PC-9 (cell line): Measurements from ENCODE around the gene ERGIC1. TPM values are rescaled to one million over a fixed set of nuclear protein-coding genes. Genes with fewer than 3 reads are reported as not detected.
"Not testable (repeated sequence)": the region's sequence is repeated elsewhere in the genome, so short reads cannot be mapped to it uniquely, and the experiment has no call there.

Source experiments
- BruUV-seq: library from RNA; stranded (reverse); fragments of 400-500 nt; replicated peaks from 2 replicates; lab custom pipeline; 2021; lab: Mats Ljungman, UMichigan
- CTCF ChIA-PET: fragments of 300-600 bp; sonication (Branson Sonifier 250); formaldehyde crosslinking; loops from one replicate; lab custom pipeline; 2022; ENCODE audit warnings: antibody characterized with exemption; lab: Charles Lee
- POLR2A ChIA-PET: fragments of 300-600 bp; sonication (Branson Sonifier 250); formaldehyde crosslinking; loops from one replicate; lab custom pipeline; 2022; ENCODE audit warnings: antibody characterized with exemption; ENCODE audit not compliant: unreplicated experiment; lab: Charles Lee
- DNase-seq, 2 experiments: peaks; one replicate each; pipeline versions ENCODE4 v3.0.0 to v3.0.0-alpha.2; 2015 to 2022; ENCODE audit warnings: mixed read lengths in 1 of 2
- H2AFZ ChIP-seq: fragments of 200-600 bp; sonication (generic); 2 replicates; pipeline ENCODE4 v1.8.1; 2017; ENCODE audit warnings: antibody characterized with exemption
- H3F3A ChIP-seq: fragments of 200-600 bp; sonication (generic); 2 replicates; pipeline ENCODE4 v1.8.1; 2017; ENCODE audit warnings: antibody characterized with exemption, mild to moderate bottlenecking, low read depth; ENCODE audit not compliant: insufficient read depth
- H3K27ac ChIP-seq: fragments of 200-600 bp; sonication (generic); 2 replicates; pipeline ENCODE4 v1.6.1; 2016; ENCODE audit warnings: mixed run types
- H3K27me3 ChIP-seq: fragments of 200-600 bp; sonication (generic); 2 replicates; pipeline ENCODE4 v1.6.1; 2016; ENCODE audit warnings: low read depth, mixed run types; ENCODE audit not compliant: insufficient read depth
- H3K36me3 ChIP-seq: fragments of 200-600 bp; sonication (generic); 2 replicates; pipeline ENCODE4 v1.6.1; 2016; ENCODE audit warnings: low read depth, mixed run types
- H3K4me1 ChIP-seq: fragments of 200-600 bp; sonication (generic); replicated peaks from 2 replicates; pipeline ENCODE4 v1.6.1; 2016; ENCODE audit warnings: mixed run types; ENCODE audit not compliant: insufficient read depth
- H3K4me2 ChIP-seq: fragments of 200-600 bp; sonication (generic); 2 replicates; pipeline ENCODE4 v1.6.1; 2017; ENCODE audit warnings: mixed run types
- H3K4me3 ChIP-seq: fragments of 200-600 bp; sonication (generic); 2 replicates; pipeline ENCODE4 v1.6.1; 2016; ENCODE audit warnings: mixed run types
- H3K79me2 ChIP-seq: fragments of 200-600 bp; sonication (generic); 2 replicates; pipeline ENCODE4 v1.6.1; 2017; ENCODE audit warnings: low read depth, mixed run types
- H3K9me2 ChIP-seq: fragments of 200-600 bp; sonication (generic); 2 replicates; pipeline ENCODE4 v1.8.1; 2017; ENCODE audit warnings: mild to moderate bottlenecking; ENCODE audit not compliant: insufficient read depth
- H3K9me3 ChIP-seq: fragments of 200-600 bp; sonication (generic); 2 replicates; pipeline ENCODE4 v1.8.1; 2016; ENCODE audit warnings: low read depth; ENCODE audit not compliant: insufficient read depth
- H4K20me1 ChIP-seq: fragments of 200-600 bp; sonication (generic); 2 replicates; pipeline ENCODE4 v1.8.1; 2017; ENCODE audit not compliant: insufficient read depth
- CTCF ChIP-seq: fragments of 200-600 bp; sonication (generic); conservative IDR thresholded peaks from 2 replicates; pipeline ENCODE4 v1.6.1; 2017; ENCODE audit warnings: mixed run types, antibody characterized with exemption, mild to moderate bottlenecking, moderate library complexity
- EZH2 ChIP-seq: fragments of 200-600 bp; sonication (generic); IDR thresholded peaks from 2 replicates; pipeline ENCODE4 v1.8.0; 2017; ENCODE audit warnings: antibody characterized with exemption, low read depth
- intact Hi-C: fragments of 100-400 bp; cut with micrococcal nuclease; formaldehyde crosslinking; loops from one replicate; pipeline ENCODE4 v1.10.0; 2022; ENCODE audit not compliant: unreplicated experiment
- total RNA-seq: library from RNA; stranded (reverse); gene quantifications from 2 replicates; pipeline ENCODE4 v1.2.3, GENCODE V29; 2021

Gene ERGIC1
- total RNA-seq, 1 experiment from 2014 or later: 159 TPM

GRCh38 chr5:172846249-172846648 lies 12.2 kb downstream of the ERGIC1 start:
- BruUV-seq: no TSS peak
- intact Hi-C loops: no loop called here
- CTCF ChIA-PET: no interaction called here
- H3K9me2 ChIP-seq: no peaks in the 10 kb centered on the region
- H3K27ac ChIP-seq: no peak overlapping the region
- H4K20me1 ChIP-seq: 0 out of 2 replicates have a peak, but pooled peaks cover 3% of the 10 kb centered on the region
- H3K36me3 ChIP-seq: 0 out of 2 replicates have a peak, but pooled peaks cover 5% of the 10 kb centered on the region
- no peaks in the 10 kb centered on the region for H3K4me1 ChIP-seq
- no peak overlapping the region for H3K4me2 ChIP-seq
- H3K79me2 ChIP-seq: peaks cover 57% of the 10 kb centered on the region
- H3F3A ChIP-seq: 0 out of 2 replicates have a peak, but pooled peaks cover 9% of the 10 kb centered on the region
- H3K4me3 ChIP-seq: no peak overlapping the region
- no peak overlapping the region for H2AFZ ChIP-seq
- H3K27me3 ChIP-seq: no peaks in the 10 kb centered on the region
- no peaks in the 10 kb centered on the region for H3K9me3 ChIP-seq
- POLR2A ChIA-PET: no interaction called here
- DNase-seq: no peak
- no peak for TF ChIP-seq EZH2

GRCh38 chr5:172846677-172847076 lies 12.6 kb downstream of the ERGIC1 start:
- Histone ChIP-seq H3K27me3 (no peaks in the 10 kb centered on the region), H3K79me2 (peaks cover 61% of the 10 kb centered on the region), H4K20me1 (0 out of 2 replicates have a peak, but pooled peaks cover 3% of the 10 kb centered on the region), H3F3A (0 out of 2 replicates have a peak, but pooled peaks cover 9% of the 10 kb centered on the region), H3K9me2 (no peaks in the 10 kb centered on the region), H3K36me3 (0 out of 2 replicates have a peak, but pooled peaks cover 5% of the 10 kb centered on the region), H2AFZ (no peak overlapping the region), H3K4me2 (no peak overlapping the region), H3K9me3 (no peaks in the 10 kb centered on the region), H3K4me1 (no peaks in the 10 kb centered on the region), H3K4me3 (no peak overlapping the region), H3K27ac (no peak overlapping the region)
- POLR2A ChIA-PET: no interaction called here
- CTCF ChIA-PET: no interaction called here
- intact Hi-C loops: no loop called here
- no TSS peak for BruUV-seq
- DNase-seq: no peak
- TF ChIP-seq CTCF: no peak
- TF ChIP-seq EZH2: no peak

- DNase-seq, BruUV-seq, H3K9me2 ChIP-seq, H3K4me2 ChIP-seq, H4K20me1 ChIP-seq, intact Hi-C loops, H3K36me3 ChIP-seq, H3K4me1 ChIP-seq, H3K9me3 ChIP-seq, H3K27ac ChIP-seq, H2AFZ ChIP-seq, H3F3A ChIP-seq, H3K4me3 ChIP-seq, H3K27me3 ChIP-seq: not testable (repeated sequence)
- POLR2A ChIA-PET: interaction anchor here (0.5 kb wide), 1 partner anchor 8 kb away, joined by 16 read pairs; no protein-coding TSS in a partner anchor
- peaks cover 61% of the 10 kb centered on the region for H3K79me2 ChIP-seq
- CTCF ChIA-PET: interaction anchor here (0.6 kb wide), 1 partner anchor 141 kb away, joined by 3 read pairs; no protein-coding TSS in a partner anchor
Measured at GRCh38 chr5:172847584-172847983, 13.5 kb downstream of the ERGIC1 start.

- no TSS peak for BruUV-seq
- Histone ChIP-seq H3K4me2 (no peak overlapping the region), H3K27ac (no peak overlapping the region), H3K36me3 (0 out of 2 replicates have a peak, but pooled peaks cover 5% of the 10 kb centered on the region), H3K9me3 (no peaks in the 10 kb centered on the region), H3K27me3 (no peaks in the 10 kb centered on the region), H4K20me1 (no peaks in the 10 kb centered on the region), H3K4me1 (peaks cover 2% of the 10 kb centered on the region; the same call in 1 of the 2 replicates), H2AFZ (no peak overlapping the region), H3F3A (peaks cover 9% of the 10 kb centered on the region; the same call in 1 of the 2 replicates), H3K9me2 (no peaks in the 10 kb centered on the region), H3K79me2 (peaks cover 62% of the 10 kb centered on the region), H3K4me3 (no peak overlapping the region)
- no peak for DNase-seq
- ChIA-PET CTCF (no interaction called here), POLR2A (interaction anchor here (0.6 kb wide), 1 partner anchor 21 kb away, joined by 3 read pairs; no protein-coding TSS in a partner anchor)
- no peak for TF ChIP-seq CTCF
- intact Hi-C loops: no loop called here
Measured at GRCh38 chr5:172848419-172848818, 14.4 kb downstream of the ERGIC1 start.
